GM23248 (cell line): Measurements from ENCODE around the gene NOS1AP.

Experiments used
- EZH2 ChIP-seq: fragments of 200-600 bp; sonication (generic); IDR thresholded peaks from 2 replicates; pipeline ENCODE4 v1.6.1; 2018; ENCODE audit warnings: antibody characterized with exemption, mild to moderate bottlenecking; ENCODE audit not compliant: insufficient read depth, poor library complexity, severe bottlenecking
- EZH2phosphoT487 ChIP-seq: fragments of 200-600 bp; sonication (generic); IDR thresholded peaks from 2 replicates; pipeline ENCODE4 v1.6.1; 2018; ENCODE audit warnings: antibody characterized with exemption, moderate library complexity, mild to moderate bottlenecking, low read depth; ENCODE audit not compliant: insufficient read depth

DNA sequence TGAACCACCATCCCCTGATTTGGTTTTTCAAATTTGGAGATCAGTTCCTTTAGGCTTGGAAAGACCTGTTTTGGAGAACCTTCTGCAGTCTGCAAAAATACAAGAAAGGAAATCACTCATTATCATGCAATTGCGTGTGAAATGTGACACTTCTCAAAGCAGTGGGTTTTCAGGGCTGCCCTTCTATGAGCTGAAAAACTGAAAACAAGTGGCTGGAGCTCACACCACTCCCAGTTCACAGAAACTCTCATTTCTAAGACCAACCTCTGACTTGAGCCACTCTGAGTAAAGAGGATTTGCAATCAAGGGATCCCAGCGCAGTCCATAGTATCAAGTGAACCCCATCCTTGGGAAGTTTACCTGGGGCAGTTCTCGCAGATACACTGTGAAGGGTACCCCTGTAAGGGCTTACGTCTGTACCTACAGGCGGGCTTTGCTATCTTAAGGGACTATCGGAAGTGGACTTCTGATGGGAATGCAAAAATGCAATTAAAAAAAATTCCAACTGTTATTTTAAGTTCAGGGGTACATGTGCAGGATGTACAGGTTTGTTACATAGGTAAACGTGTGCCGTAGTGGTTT, 329.6 kb downstream of the NOS1AP start:
- no peak for TF ChIP-seq EZH2
- no peak for TF ChIP-seq EZH2phosphoT487
